ENCODE results near the gene PRSS27.

The PRSS27 gene

GRCh38 chr16:2751577-2752034, 31.6 kb upstream of the PRSS27 start:
- DNase-seq (ENCODE audit: low read depth, low spot score): peak; percentile 52

GRCh38 chr16:2749936-2750335, 29.9 kb upstream of the PRSS27 start:
- no peak for DNase-seq (ENCODE audit: low read depth, low spot score)

GRCh38 chr16:2749476-2749875, 29.5 kb upstream of the PRSS27 start:
- no peak for DNase-seq (ENCODE audit: low read depth, low spot score)

- DNase-seq (ENCODE audit: low read depth, low spot score): no peak
Measured at GRCh38 chr16:2748757-2749455, 28.9 kb upstream of the PRSS27 start.

GRCh38 chr16:2745961-2746360, 25.9 kb upstream of the PRSS27 start:
- no peak for DNase-seq (ENCODE audit: low read depth, low spot score)

GRCh38 chr16:2745116-2745890, 25.3 kb upstream of the PRSS27 start:
- DNase-seq (ENCODE audit: low read depth, low spot score): no peak

GRCh38 chr16:2744711-2745110, 24.7 kb upstream of the PRSS27 start:
- DNase-seq (ENCODE audit: low read depth, low spot score): no peak

GRCh38 chr16:2743007-2743810, 23.2 kb upstream of the PRSS27 start:
- no peak for DNase-seq (ENCODE audit: low read depth, low spot score)

- DNase-seq (ENCODE audit: low read depth, low spot score): no peak
Measured at GRCh38 chr16:2742323-2743006, 22.4 kb upstream of the PRSS27 start.

- no peak for DNase-seq (ENCODE audit: low read depth, low spot score)
Measured at GRCh38 chr16:2741168-2741567, 21.1 kb upstream of the PRSS27 start.

GRCh38 chr16:2740476-2740875, 20.5 kb upstream of the PRSS27 start:
- no peak for DNase-seq (ENCODE audit: low read depth, low spot score)

GRCh38 chr16:2739625-2740430, 19.8 kb upstream of the PRSS27 start:
- DNase-seq (ENCODE audit: low read depth, low spot score): no peak

- no peak for DNase-seq (ENCODE audit: low read depth, low spot score)
Measured at GRCh38 chr16:2738615-2739014, 18.6 kb upstream of the PRSS27 start.

GRCh38 chr16:2737895-2738418, 17.9 kb upstream of the PRSS27 start:
- no peak for DNase-seq (ENCODE audit: low read depth, low spot score)

- DNase-seq (ENCODE audit: low read depth, low spot score): no peak
Measured at GRCh38 chr16:2737238-2737605, 17.2 kb upstream of the PRSS27 start.

- no peak for DNase-seq (ENCODE audit: low read depth, low spot score)
Measured at GRCh38 chr16:2736476-2737237, 16.6 kb upstream of the PRSS27 start.

- no peak for DNase-seq (ENCODE audit: low read depth, low spot score)
Measured at GRCh38 chr16:2734844-2735515, 15.0 kb upstream of the PRSS27 start.

GRCh38 chr16:2728034-2728433, 8.0 kb upstream of the PRSS27 start:
- no peak for DNase-seq (ENCODE audit: low read depth, low spot score)

- DNase-seq (ENCODE audit: low read depth, low spot score): no peak
Measured at GRCh38 chr16:2726923-2727322, 6.9 kb upstream of the PRSS27 start.

All from iPS DF 19.7 (cell line).